Hepatocyte (in vitro differentiated cells): ENCODE data around the gene SEC14L2. TPM values are rescaled to one million over a fixed set of nuclear protein-coding genes. Genes with fewer than 3 reads are reported as not detected.

ENCODE experiments used
- DNase-seq: peaks from one replicate; pipeline ENCODE4 v3.0.0-alpha.2; 2016; ENCODE audit warnings: low spot score
- H2AFZ ChIP-seq: fragments of 200-600 bp; sonication (generic); 2 replicates; pipeline ENCODE4 v1.6.0; 2016; ENCODE audit warnings: antibody characterized with exemption, mild to moderate bottlenecking
- H3K27ac ChIP-seq: fragments of 200-600 bp; sonication (generic); 2 replicates; pipeline ENCODE4 v1.5.1; 2016; ENCODE audit warnings: mild to moderate bottlenecking
- H3K27me3 ChIP-seq: fragments of 200-600 bp; sonication (generic); 2 replicates; pipeline ENCODE4 v1.6.1; 2016
- H3K36me3 ChIP-seq: fragments of 200-600 bp; sonication (generic); replicated peaks from 2 replicates; pipeline ENCODE4 v1.5.1; 2016; ENCODE audit warnings: low read depth; ENCODE audit not compliant: insufficient read depth
- H3K4me1 ChIP-seq: fragments of 200-600 bp; sonication (generic); 2 replicates; pipeline ENCODE4 v1.5.1; 2016; ENCODE audit warnings: mild to moderate bottlenecking, moderate library complexity; ENCODE audit not compliant: insufficient read depth
- H3K4me2 ChIP-seq: fragments of 200-600 bp; sonication (generic); 2 replicates; pipeline ENCODE4 v1.6.0; 2016
- H3K4me3 ChIP-seq: fragments of 200-600 bp; sonication (generic); 2 replicates; pipeline ENCODE4 v1.5.1; 2016; ENCODE audit warnings: mild to moderate bottlenecking
- H3K79me2 ChIP-seq: fragments of 200-600 bp; sonication (generic); 2 replicates; pipeline ENCODE4 v1.6.0; 2017; ENCODE audit warnings: mild to moderate bottlenecking
- H3K9me2 ChIP-seq: fragments of 200-600 bp; sonication (generic); replicated peaks from 2 replicates; pipeline ENCODE4 v1.6.0; 2017; ENCODE audit warnings: mild to moderate bottlenecking; ENCODE audit not compliant: insufficient read depth
- H3K9me3 ChIP-seq: fragments of 200-600 bp; sonication (generic); 2 replicates; pipeline ENCODE4 v1.5.1; 2016; ENCODE audit warnings: low read depth, mild to moderate bottlenecking
- H4K20me1 ChIP-seq: fragments of 200-600 bp; sonication (generic); 2 replicates; pipeline ENCODE4 v1.6.0; 2016; ENCODE audit warnings: mild to moderate bottlenecking; ENCODE audit not compliant: insufficient read depth, poor library complexity, severe bottlenecking
- CTCF ChIP-seq: fragments of 200-600 bp; sonication (generic); IDR thresholded peaks from 2 replicates; pipeline ENCODE4 v1.5.1; 2016; ENCODE audit warnings: antibody characterized with exemption, mild to moderate bottlenecking; ENCODE audit not compliant: poor library complexity
- EZH2 ChIP-seq: fragments of 200-600 bp; sonication (generic); IDR thresholded peaks from 2 replicates; pipeline ENCODE4 v1.6.1; 2016; ENCODE audit warnings: antibody characterized with exemption, mild to moderate bottlenecking, borderline replicate concordance
- EZH2phosphoT487 ChIP-seq: fragments of 200-600 bp; sonication (generic); IDR thresholded peaks from one replicate; pipeline ENCODE4 v1.6.1; 2018; ENCODE audit warnings: antibody characterized with exemption, mild to moderate bottlenecking, low read depth, moderate library complexity; ENCODE audit not compliant: unreplicated experiment, severe bottlenecking
- WGBS: methylation state at CpG from one replicate; pipeline ENCODE4 v1.1.6; 2016; ENCODE audit warnings: low lambda C conversion rate; ENCODE audit errors: missing lambda C conversion rate; 5-methylcytosine and 5-hydroxymethylcytosine counted together
- polyA plus RNA-seq: library from polyadenylated mRNA; unstranded; fragments of >200 nt; fragmentation: Nextera tagmentation; extraction: Ambion mirVana; gene quantifications from 2 replicates; pipeline ENCODE4 v1.2.1, GENCODE V29; 2016
- total RNA-seq: library from RNA; depleted of rRNA; stranded (reverse); fragments of >200 nt; gene quantifications from 2 replicates; pipeline ENCODE4 v1.2.3, GENCODE V29; 2014

The SEC14L2 gene
- total and polyA plus RNA-seq, 2 experiments from 2014 or later, result 9.9 to 10.9 TPM

- Histone ChIP-seq H3K79me2 (no peaks in the 10 kb centered on the region), H3K4me3 (no peak overlapping the region), H3K27me3 (no peaks in the 10 kb centered on the region), H3K9me2 (no peaks in the 10 kb centered on the region), H3K9me3 (no peaks in the 10 kb centered on the region), H3K27ac (no peak overlapping the region), H3K4me2 (no peak overlapping the region), H4K20me1 (no peaks in the 10 kb centered on the region), H2AFZ (no peak overlapping the region), H3K4me1 (no peaks in the 10 kb centered on the region), H3K36me3 (no peaks in the 10 kb centered on the region)
- 95% methylated on average over 13 of the region's 13 CpGs for WGBS
- TF ChIP-seq CTCF (no peak), EZH2 (no peak), EZH2phosphoT487 (no peak)
- DNase-seq, result no peak
Measured at GRCh38 chr22:30375312-30375849, 21.4 kb upstream of the SEC14L2 start.

GRCh38 chr22:30380011-30380410 lies 16.8 kb upstream of the SEC14L2 start:
- no peak for TF ChIP-seq CTCF
- TF ChIP-seq EZH2, result no peak
- TF ChIP-seq EZH2phosphoT487, result no peak
- Histone ChIP-seq H3K4me1 (no peaks in the 10 kb centered on the region), H3K27me3 (no peaks in the 10 kb centered on the region), H3K79me2 (no peaks in the 10 kb centered on the region), H2AFZ (no peak overlapping the region), H3K27ac (no peak overlapping the region), H4K20me1 (no peaks in the 10 kb centered on the region), H3K36me3 (no peaks in the 10 kb centered on the region), H3K9me3 (no peaks in the 10 kb centered on the region), H3K4me3 (no peak overlapping the region), H3K9me2 (no peaks in the 10 kb centered on the region), H3K4me2 (no peak overlapping the region)
- DNase-seq, result no peak
- WGBS, result 98% methylated on average over 20 of the region's 20 CpGs

- Histone ChIP-seq H3K36me3 (no peaks in the 10 kb centered on the region), H2AFZ (no peak overlapping the region), H3K4me3 (no peak overlapping the region), H3K27me3 (no peaks in the 10 kb centered on the region), H3K79me2 (no peaks in the 10 kb centered on the region), H4K20me1 (no peaks in the 10 kb centered on the region), H3K9me2 (no peaks in the 10 kb centered on the region), H3K4me1 (peaks cover under 1% of the 10 kb centered on the region), H3K9me3 (no peaks in the 10 kb centered on the region), H3K27ac (no peak overlapping the region), H3K4me2 (no peak overlapping the region)
- 93% methylated on average over 12 of the region's 12 CpGs for WGBS
- TF ChIP-seq EZH2, result no peak
- no peak for TF ChIP-seq EZH2phosphoT487
- no peak for TF ChIP-seq CTCF
- DNase-seq, result no peak
Measured at GRCh38 chr22:30381264-30381663, 15.6 kb upstream of the SEC14L2 start.
